PC-3 (cell line): ENCODE data around the gene MRPL33. TPM values are rescaled to one million over a fixed set of nuclear protein-coding genes. Genes with fewer than 3 reads are reported as not detected.
A peak's percentile ranks its signal among the peaks of the same experiment; 100 is the strongest.

ENCODE experiments used
- ATAC-seq: fragments of 200-7000 bp; cut with Tn5 transposase; 2 replicates; pipeline ENCODE4 v1.9.1; 2020; ENCODE audit warnings: mild to moderate bottlenecking, moderate library complexity
- BruUV-seq: library from RNA; stranded (reverse); fragments of 400-500 nt; replicated peaks from 2 replicates; lab custom pipeline; 2021; lab: Mats Ljungman, UMichigan
- CTCF ChIA-PET: fragments of 300-600 bp; sonication (Branson Sonifier 250); formaldehyde crosslinking; loops from one replicate; lab custom pipeline; 2022; ENCODE audit warnings: antibody characterized with exemption; lab: Charles Lee
- POLR2A ChIA-PET: fragments of 300-600 bp; sonication (Branson Sonifier 250); formaldehyde crosslinking; loops from one replicate; lab custom pipeline; 2022; ENCODE audit warnings: antibody characterized with exemption; ENCODE audit not compliant: unreplicated experiment; lab: Charles Lee
- DNase-seq: peaks from one replicate; pipeline ENCODE4 v3.0.0-alpha.2; 2015
- H2AFZ ChIP-seq: fragments of 300-600 bp; sonication (generic); 2 replicates; pipeline ENCODE4 v1.6.0; 2016; ENCODE audit warnings: antibody characterized with exemption, low read length
- H3F3A ChIP-seq: fragments of 300-600 bp; sonication (generic); one replicate; pipeline ENCODE4 v1.6.0; 2017; ENCODE audit warnings: antibody characterized with exemption, low read length, control low read depth, mild to moderate bottlenecking; ENCODE audit not compliant: unreplicated experiment
- H3K27ac ChIP-seq: fragments of 300-600 bp; sonication (generic); 2 replicates; pipeline ENCODE4 v1.5.1; 2016; ENCODE audit warnings: mild to moderate bottlenecking, low read length
- H3K27me3 ChIP-seq: fragments of 300-600 bp; sonication (generic); 2 replicates; pipeline ENCODE4 v1.6.1; 2016; ENCODE audit warnings: low read length, mixed read lengths
- H3K36me3 ChIP-seq: fragments of 300-600 bp; sonication (generic); 2 replicates; pipeline ENCODE4 v1.6.1; 2016; ENCODE audit warnings: low read depth, mixed run types, low read length, mixed read lengths
- H3K4me1 ChIP-seq: fragments of 300-600 bp; sonication (generic); 2 replicates; pipeline ENCODE4 v1.5.1; 2016; ENCODE audit warnings: low read length; ENCODE audit not compliant: insufficient read depth
- H3K4me2 ChIP-seq: fragments of 300-600 bp; sonication (generic); 2 replicates; pipeline ENCODE4 v1.6.0; 2016; ENCODE audit warnings: low read length
- H3K4me3 ChIP-seq: fragments of 300-600 bp; sonication (generic); 2 replicates; pipeline ENCODE4 v1.5.1; 2016; ENCODE audit warnings: mild to moderate bottlenecking, low read length, mixed read lengths
- H3K79me2 ChIP-seq: fragments of 300-600 bp; sonication (generic); 2 replicates; pipeline ENCODE4 v1.6.1; 2017; ENCODE audit warnings: low read length, mixed read lengths
- H3K9ac ChIP-seq: fragments of 300-600 bp; sonication (generic); 2 replicates; pipeline ENCODE4 v1.6.0; 2016; ENCODE audit warnings: mild to moderate bottlenecking, low read length
- H3K9me2 ChIP-seq: fragments of 300-600 bp; sonication (generic); replicated peaks from 2 replicates; pipeline ENCODE4 v1.6.1; 2016; ENCODE audit warnings: mixed run types, low read length, mixed read lengths
- H3K9me3 ChIP-seq: fragments of 300-600 bp; sonication (generic); 2 replicates; pipeline ENCODE4 v1.6.1; 2016; ENCODE audit warnings: low read length, mixed read lengths
- H4K20me1 ChIP-seq: fragments of 300-600 bp; sonication (generic); 2 replicates; pipeline ENCODE4 v1.6.1; 2016; ENCODE audit warnings: low read length, mixed read lengths
- CTCF ChIP-seq: fragments of 300-600 bp; sonication (generic); conservative IDR thresholded peaks from 2 replicates; pipeline ENCODE4 v1.5.1; 2017; ENCODE audit warnings: antibody characterized with exemption, low read depth, mild to moderate bottlenecking, low read length
- EZH2 ChIP-seq: fragments of 300-600 bp; sonication (generic); IDR thresholded peaks from one replicate; pipeline ENCODE4 v1.6.1; 2017; ENCODE audit warnings: antibody characterized with exemption, mild to moderate bottlenecking, low read length; ENCODE audit not compliant: unreplicated experiment
- EZH2phosphoT487 ChIP-seq: fragments of 300-600 bp; sonication (generic); IDR thresholded peaks from 2 replicates; pipeline ENCODE4 v1.6.1; 2018; ENCODE audit warnings: mild to moderate bottlenecking, antibody characterized with exemption, low read length, borderline replicate concordance
- intact Hi-C: fragments of 100-400 bp; cut with micrococcal nuclease; formaldehyde crosslinking; loops from 2 replicates; pipeline ENCODE4 v1.9.0; 2023
- total RNA-seq: library from RNA; depleted of rRNA; stranded (reverse); fragments of >200 nt; gene quantifications from 2 replicates; pipeline ENCODE4 v1.2.3, GENCODE V29; 2014

The MRPL33 gene
- total RNA-seq, 1 experiment from 2014 or later = 110 TPM

- H3K4me3 ChIP-seq = no peak overlapping the region
- no peak overlapping the region for H3K4me2 ChIP-seq
- DNase-seq (peak; percentile 57), ATAC-seq (peak; percentile 25; the same call in 1 of the 2 replicates)
- POLR2A ChIA-PET = interaction anchor here (0.5 kb wide), 1 partner anchor 147 kb away, joined by 3 read pairs; no protein-coding TSS in a partner anchor
- H3K27ac ChIP-seq = no peak overlapping the region
- H3K4me1 ChIP-seq = peaks cover 28% of the 10 kb centered on the region
- H4K20me1 ChIP-seq = no peaks in the 10 kb centered on the region
- H3K79me2 ChIP-seq = no peaks in the 10 kb centered on the region
- TF ChIP-seq CTCF = peak; percentile 79
- TF ChIP-seq EZH2 = no peak
- TF ChIP-seq EZH2phosphoT487 = no peak
- H3K9ac ChIP-seq = no peak overlapping the region
- no peaks in the 10 kb centered on the region for H3K9me2 ChIP-seq
- H3K27me3 ChIP-seq = no peaks in the 10 kb centered on the region
- no peaks in the 10 kb centered on the region for H3K9me3 ChIP-seq
- intact Hi-C loops = loop anchor here (10.0 kb wide), 1 partner anchor 237 kb away; no protein-coding TSS in a partner anchor
- CTCF ChIA-PET = no interaction called here
- H2AFZ ChIP-seq = no peak overlapping the region
- H3K36me3 ChIP-seq = no peaks in the 10 kb centered on the region
- no TSS peak for BruUV-seq
- no peaks in the 10 kb centered on the region for H3F3A ChIP-seq
These were observed 36.0 kb downstream of the MRPL33 start for GRCh38 chr2:27807476-27807875.

DNA sequence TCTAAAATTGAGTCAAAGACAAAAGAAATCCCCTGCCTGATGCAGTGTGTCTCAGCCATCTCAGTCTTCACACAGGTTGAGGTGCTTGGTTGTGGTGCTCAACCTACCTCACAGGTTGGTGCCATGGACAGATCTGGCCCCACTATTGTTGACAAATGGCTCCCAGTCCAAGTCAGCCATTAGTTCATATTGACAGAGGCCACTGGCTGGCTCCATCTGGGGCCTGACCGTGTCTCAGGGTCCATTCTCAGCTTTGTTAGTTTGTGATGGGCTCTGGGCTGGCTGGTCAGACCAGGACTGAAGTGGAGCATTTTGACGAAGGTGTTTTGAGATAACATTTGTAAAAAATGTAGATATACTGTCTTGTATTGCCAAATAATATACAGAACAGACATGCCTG is 36.9 kb downstream of the MRPL33 start:
- CTCF ChIA-PET = no interaction called here
- H3K79me2 ChIP-seq = no peaks in the 10 kb centered on the region
- no peaks in the 10 kb centered on the region for H3F3A ChIP-seq
- POLR2A ChIA-PET = no interaction called here
- H4K20me1 ChIP-seq = no peaks in the 10 kb centered on the region
- no TSS peak for BruUV-seq
- H3K9me3 ChIP-seq = no peaks in the 10 kb centered on the region
- DNase-seq = no peak
- TF ChIP-seq EZH2 (no peak), EZH2phosphoT487 (no peak), CTCF (no peak)
- H3K36me3 ChIP-seq = no peaks in the 10 kb centered on the region
- no peaks in the 10 kb centered on the region for H3K9me2 ChIP-seq
- H3K4me1 ChIP-seq = peaks cover 28% of the 10 kb centered on the region
- H3K9ac ChIP-seq = no peak overlapping the region
- intact Hi-C loops = loop anchor here (10.0 kb wide), 1 partner anchor 236 kb away; no protein-coding TSS in a partner anchor
- no peaks in the 10 kb centered on the region for H3K27me3 ChIP-seq
- no peak overlapping the region for H3K27ac ChIP-seq
- H3K4me3 ChIP-seq = no peak overlapping the region
- no peak overlapping the region for H3K4me2 ChIP-seq
- H2AFZ ChIP-seq = no peak overlapping the region
- no peak for ATAC-seq

DNA sequence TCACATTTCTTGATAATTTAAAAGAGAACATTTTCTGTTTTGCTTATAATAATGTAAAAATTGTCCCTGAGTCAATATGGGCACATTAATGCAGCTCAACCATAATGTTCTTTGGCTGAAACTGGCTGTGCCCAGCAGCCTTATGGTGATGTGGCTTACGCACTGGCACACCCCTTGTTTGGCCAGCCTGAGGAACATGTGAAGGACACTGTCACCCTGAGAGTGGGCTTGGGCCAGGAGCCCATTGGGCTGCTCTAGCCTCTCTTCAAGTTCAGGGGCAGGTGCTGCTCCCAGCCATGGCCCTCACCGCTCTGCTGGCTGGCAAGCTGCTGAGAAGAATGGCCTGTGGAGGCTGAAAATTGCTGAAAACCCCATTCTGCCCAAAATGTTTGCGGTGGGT is 37.5 kb downstream of the MRPL33 start:
- no peak overlapping the region for H3K9ac ChIP-seq
- H3K79me2 ChIP-seq = no peaks in the 10 kb centered on the region
- H3K27ac ChIP-seq = peak overlapping the region; percentile 69
- H3K9me2 ChIP-seq = no peaks in the 10 kb centered on the region
- CTCF ChIA-PET = no interaction called here
- peak overlapping the region; percentile 51 for H3K4me2 ChIP-seq
- H3F3A ChIP-seq = no peaks in the 10 kb centered on the region
- DNase-seq (no peak), ATAC-seq (no peak)
- H3K4me3 ChIP-seq = no peak overlapping the region
- no peaks in the 10 kb centered on the region for H3K27me3 ChIP-seq
- no peaks in the 10 kb centered on the region for H3K9me3 ChIP-seq
- no peaks in the 10 kb centered on the region for H4K20me1 ChIP-seq
- H3K4me1 ChIP-seq = peaks cover 28% of the 10 kb centered on the region
- POLR2A ChIA-PET = no interaction called here
- no peak overlapping the region for H2AFZ ChIP-seq
- intact Hi-C loops = loop anchor here (10.0 kb wide), 1 partner anchor 236 kb away; no protein-coding TSS in a partner anchor
- no TSS peak for BruUV-seq
- no peak for TF ChIP-seq EZH2phosphoT487
- no peak for TF ChIP-seq EZH2
- no peak for TF ChIP-seq CTCF
- H3K36me3 ChIP-seq = no peaks in the 10 kb centered on the region
